ENCODE measurements around the gene MN1.
A peak's percentile ranks its signal among the peaks of the same experiment; 100 is the strongest.

MN1 gene

DNA sequence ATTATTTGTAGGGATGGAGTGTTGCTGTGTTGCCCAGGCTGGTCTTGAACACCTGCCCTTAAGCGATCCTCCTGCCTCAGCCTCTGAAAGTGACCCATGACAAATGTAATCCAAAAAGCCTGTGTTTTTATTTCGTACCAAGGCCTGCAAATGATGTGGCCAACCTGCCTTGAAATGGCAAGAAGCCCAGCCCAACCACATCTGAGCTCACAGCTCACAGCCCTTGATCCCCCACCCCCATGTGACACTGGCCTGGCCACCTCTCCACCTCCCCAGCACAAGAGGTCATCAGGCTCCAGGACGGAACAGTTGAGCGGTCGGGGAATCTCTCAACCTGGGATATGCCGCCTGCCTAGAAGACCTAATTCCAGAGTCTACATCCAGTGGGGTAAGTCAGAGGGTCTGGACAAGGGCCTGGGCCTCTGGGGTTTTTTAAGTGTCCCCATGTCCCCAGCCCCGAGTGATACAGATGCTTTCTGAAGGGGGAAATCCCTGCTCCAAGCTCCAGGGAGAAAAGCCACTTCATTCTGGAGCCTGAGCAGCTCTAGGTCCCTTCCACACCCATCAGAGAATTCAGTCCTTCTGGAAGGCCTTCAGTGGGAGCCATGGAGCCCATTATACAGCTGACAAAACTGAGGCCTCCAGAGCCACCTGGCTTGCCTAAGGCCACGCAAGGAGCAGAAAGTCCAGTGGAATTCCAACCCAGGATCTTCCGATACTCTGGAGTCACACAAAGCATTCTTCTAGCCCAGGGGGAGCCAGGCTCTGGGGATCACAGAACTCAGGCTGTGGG lies 70.7 kb downstream of the MN1 start:
- DNase-seq = no peak

DNA sequence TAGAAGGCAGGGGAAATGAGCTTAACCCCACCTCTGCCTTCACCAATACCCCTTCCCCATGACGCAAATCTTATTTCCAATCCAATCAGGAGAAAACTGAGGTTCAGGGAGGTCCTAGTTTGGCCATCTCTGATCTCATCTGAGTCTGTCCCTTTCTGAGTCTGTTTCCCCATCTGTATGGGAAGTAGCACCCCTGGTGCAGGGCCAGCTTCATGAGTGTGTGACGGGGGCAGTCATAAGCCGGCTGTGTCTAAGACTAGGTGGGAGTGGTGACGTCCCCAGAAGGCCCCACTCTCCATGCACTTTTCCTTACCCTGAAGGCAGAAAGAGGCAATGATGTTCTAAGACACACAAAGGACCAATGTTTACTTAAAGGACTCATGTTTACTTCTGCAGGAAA lies 72.3 kb downstream of the MN1 start:
- no peak for DNase-seq

GRCh38 chr22:27727673-27728451 lies 73.7 kb downstream of the MN1 start:
- no peak for DNase-seq

GRCh38 chr22:27726686-27727449 lies 74.7 kb downstream of the MN1 start:
- DNase-seq = peak; percentile 70

GRCh38 chr22:27726331-27726685 lies 75.2 kb downstream of the MN1 start:
- DNase-seq = no peak

GRCh38 chr22:27725661-27726060 lies 75.9 kb downstream of the MN1 start:
- DNase-seq = no peak

- DNase-seq = no peak
Measured at GRCh38 chr22:27724709-27725108, 76.8 kb downstream of the MN1 start.

- no peak for DNase-seq
Measured at GRCh38 chr22:27724157-27724556, 77.4 kb downstream of the MN1 start.

DNA sequence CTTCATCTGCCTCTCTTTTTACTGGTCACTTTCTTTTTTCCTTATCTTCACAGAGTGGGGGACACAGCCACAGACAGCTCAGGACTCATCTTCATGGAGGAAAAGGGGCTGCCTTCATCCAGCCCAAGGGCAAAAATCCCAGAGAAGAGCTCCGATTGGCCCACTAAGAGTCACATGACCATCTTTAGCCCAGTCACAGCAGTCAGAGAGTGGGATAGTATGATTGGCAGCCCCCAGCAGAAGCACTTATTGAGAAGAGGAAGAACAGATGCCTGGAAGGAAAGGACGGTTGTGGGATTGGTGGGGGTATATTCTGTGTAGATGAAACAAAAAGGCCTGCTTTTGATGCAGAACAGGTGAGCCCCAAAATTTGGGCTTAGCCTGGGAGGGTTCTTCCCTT lies 77.8 kb downstream of the MN1 start:
- no peak for DNase-seq

GRCh38 chr22:27723158-27723557 lies 78.4 kb downstream of the MN1 start:
- no peak for DNase-seq

DNA sequence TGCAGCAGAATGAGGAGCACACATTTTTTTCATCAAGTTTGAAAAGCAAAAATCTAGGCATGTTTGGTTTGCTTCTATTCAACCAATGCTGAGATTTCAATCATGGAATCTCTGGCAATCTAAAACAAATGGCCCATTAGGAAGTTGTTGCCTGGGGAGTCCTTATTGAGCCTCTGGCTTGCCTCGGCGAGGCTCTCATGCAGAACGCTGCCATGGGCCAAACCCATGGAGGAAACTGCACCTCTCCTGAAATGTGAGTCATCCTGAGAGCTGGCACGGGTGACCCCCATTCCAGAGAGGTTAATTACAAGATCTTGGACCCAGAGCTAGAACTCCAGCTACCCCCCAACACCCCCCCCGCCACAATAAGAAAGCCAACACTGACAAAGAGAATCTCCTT lies 80.7 kb downstream of the MN1 start:
- no peak for DNase-seq

GRCh38 chr22:27719535-27720227 lies 81.9 kb downstream of the MN1 start:
- peak; percentile 90 for DNase-seq

GRCh38 chr22:27719036-27719347 lies 82.6 kb downstream of the MN1 start:
- DNase-seq = no peak

- no peak for DNase-seq
Measured at GRCh38 chr22:27718186-27719035, 83.1 kb downstream of the MN1 start.

DNA sequence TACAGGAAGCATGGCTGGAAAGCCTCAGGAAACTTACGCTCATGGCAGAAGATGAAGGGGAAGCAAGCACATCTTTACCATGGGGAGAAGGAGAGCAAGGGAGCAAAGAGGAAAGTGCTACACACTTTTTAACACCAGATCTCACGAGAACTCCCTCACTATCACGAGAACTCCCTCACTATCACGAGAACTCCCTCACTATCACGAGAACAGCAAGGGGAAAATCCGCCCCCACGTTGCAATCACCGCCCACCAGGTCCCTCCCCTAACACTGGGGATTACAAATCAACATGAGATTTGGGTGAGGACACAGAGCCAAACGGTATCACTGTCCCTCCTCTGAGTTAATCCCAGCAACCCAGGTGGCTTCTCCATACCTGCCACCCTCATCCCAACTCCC lies 84.5 kb downstream of the MN1 start:
- DNase-seq = no peak

GRCh38 chr22:27716074-27716473 lies 85.5 kb downstream of the MN1 start:
- no peak for DNase-seq

DNA sequence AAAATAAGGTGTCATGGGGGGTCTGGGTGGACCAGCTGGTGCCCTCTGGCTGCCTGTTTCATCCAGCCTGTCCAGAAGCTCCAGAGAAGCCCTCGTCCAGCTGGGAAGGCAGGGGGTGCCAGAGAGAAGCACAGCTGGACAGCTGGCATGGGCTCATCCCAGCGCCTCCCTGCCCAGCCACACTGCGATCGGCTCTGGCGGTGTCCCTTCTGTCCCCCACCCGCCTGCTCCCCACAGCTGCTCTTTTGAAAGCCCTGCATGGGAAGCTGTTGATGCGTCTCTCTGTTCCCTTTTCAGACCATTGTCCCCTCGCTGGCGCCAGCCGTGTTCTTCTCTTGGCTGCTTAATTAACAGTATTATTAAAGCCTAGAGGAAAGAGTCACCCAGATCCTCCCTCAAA lies 86.5 kb downstream of the MN1 start:
- no peak for DNase-seq

DNA sequence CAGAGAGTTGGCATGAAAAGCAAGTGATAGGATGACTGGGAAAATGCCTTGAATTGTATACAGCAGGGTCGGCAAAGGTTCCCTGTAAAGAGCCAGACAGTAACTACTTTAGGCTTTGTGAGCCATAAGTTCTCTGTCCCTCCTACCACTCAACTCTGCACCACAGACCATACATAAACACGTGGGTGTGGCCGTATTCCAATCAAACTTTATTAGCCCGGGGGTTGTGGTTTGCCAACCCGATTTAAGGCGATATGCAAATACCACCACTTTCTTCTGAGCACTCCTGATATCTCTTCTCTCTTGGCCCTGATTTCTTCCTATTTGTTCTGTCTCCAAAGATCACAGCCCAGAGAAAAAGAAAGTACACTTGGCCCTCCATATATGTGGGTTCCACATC lies 87.5 kb downstream of the MN1 start:
- no peak for DNase-seq

- no peak for DNase-seq
Measured at GRCh38 chr22:27713461-27713860, 88.1 kb downstream of the MN1 start.

DNA sequence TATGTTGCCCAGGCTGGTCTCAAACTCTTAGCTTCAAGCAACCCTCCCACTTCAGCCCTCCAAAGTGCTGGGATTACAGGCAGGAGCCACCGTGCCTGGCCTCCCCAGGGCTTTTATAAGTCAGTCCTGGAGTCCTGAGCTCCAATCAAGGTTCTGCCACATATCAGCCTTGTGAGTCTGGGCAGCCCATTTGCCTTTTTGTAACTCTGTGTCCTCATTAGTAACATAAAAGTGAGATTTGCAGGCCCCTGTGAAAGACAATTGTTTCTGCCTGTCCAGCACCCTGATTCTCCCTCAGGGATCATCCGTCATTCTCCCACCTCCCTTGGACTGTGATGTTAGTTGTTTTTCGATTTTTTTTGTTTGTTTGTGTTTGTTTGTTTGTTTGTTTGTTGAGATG lies 89.8 kb downstream of the MN1 start:
- DNase-seq = no peak

GRCh38 chr22:27711012-27711411 lies 90.5 kb downstream of the MN1 start:
- DNase-seq = no peak

DNA sequence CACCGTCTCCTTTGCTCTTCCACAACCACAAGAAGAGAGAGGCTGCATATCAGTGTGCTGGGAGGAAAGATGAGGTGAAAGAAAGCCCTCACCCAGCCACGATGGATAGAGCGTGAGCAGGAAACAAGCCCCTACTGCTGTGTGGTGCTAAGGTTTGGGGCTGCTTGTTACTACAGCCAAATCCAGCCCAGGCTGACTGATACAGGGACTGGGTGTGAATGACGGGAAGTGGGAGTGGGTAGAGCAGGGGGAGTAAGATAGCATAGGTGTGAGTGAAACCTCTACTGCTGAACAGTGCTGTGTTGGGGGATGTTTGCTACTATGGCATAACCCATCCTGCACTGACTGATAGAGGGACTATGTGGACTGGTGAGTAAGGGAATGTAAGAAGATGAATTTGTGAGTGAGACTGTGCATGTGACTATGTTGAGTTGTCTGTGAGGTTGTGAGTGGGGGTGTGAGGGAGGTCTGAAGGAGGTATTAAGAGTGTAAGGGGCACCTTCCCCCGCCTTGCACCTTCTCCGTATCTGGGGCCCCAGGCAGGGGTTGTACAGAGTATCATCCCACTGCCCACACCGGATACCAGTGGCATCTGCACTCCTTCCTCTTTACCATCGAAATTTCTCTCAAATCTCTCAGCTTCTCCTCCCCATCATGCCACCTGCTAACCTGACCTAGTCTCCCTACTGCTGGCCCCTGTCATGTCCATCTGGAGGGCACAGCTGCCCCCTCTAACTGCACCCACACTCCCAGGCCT lies 91.5 kb downstream of the MN1 start:
- DNase-seq = no peak
